Ishikawa (cell line): ENCODE results near the gene CPEB2.

ENCODE experiments used
- CEBPB ChIP-seq: IDR thresholded peaks from 2 replicates; pipeline ENCODE4 v1.6.1; 2012
- CREB1 ChIP-seq: IDR thresholded peaks from 2 replicates; pipeline ENCODE4 v1.6.1; 2012; ENCODE audit warnings: low read depth
- EGR1 ChIP-seq: IDR thresholded peaks from 2 replicates; pipeline ENCODE4 v1.6.1; 2012
- EP300 ChIP-seq: IDR thresholded peaks from 2 replicates; pipeline ENCODE4 v1.6.1; 2012; ENCODE audit warnings: borderline replicate concordance
- FOXM1 ChIP-seq: IDR thresholded peaks from 2 replicates; pipeline ENCODE4 v1.6.1; 2012; ENCODE audit warnings: low read depth, borderline replicate concordance
- NFIC ChIP-seq: IDR thresholded peaks from 2 replicates; pipeline ENCODE4 v1.6.1; 2012
- RAD21 ChIP-seq: IDR thresholded peaks from 2 replicates; pipeline ENCODE4 v1.6.1; 2012; ENCODE audit warnings: low read depth
- TAF1 ChIP-seq: IDR thresholded peaks from 2 replicates; pipeline ENCODE4 v1.6.1; 2012; ENCODE audit warnings: low read depth, mild to moderate bottlenecking
- TCF12 ChIP-seq: IDR thresholded peaks from 2 replicates; pipeline ENCODE4 v1.6.1; 2012; ENCODE audit warnings: low read depth
- TEAD4 ChIP-seq: IDR thresholded peaks from 2 replicates; pipeline ENCODE4 v1.6.1; 2012
- USF1 ChIP-seq: IDR thresholded peaks from 2 replicates; pipeline ENCODE4 v1.6.1; 2012
- YY1 ChIP-seq: IDR thresholded peaks from 2 replicates; pipeline ENCODE4 v1.6.1; 2012; ENCODE audit warnings: low read depth
- ZBTB7A ChIP-seq: IDR thresholded peaks from 2 replicates; pipeline ENCODE4 v1.6.1; 2012; ENCODE audit warnings: low read depth
- TF ChIP-seq, protein P1 (sequence below): IDR thresholded peaks from 2 replicates; pipeline ENCODE4 v1.6.1; 2012
- TF ChIP-seq, protein P2 (sequence below): IDR thresholded peaks from 2 replicates; pipeline ENCODE4 v1.6.1; 2012; ENCODE audit warnings: low read depth, mild to moderate bottlenecking

CPEB2 gene

GRCh38 chr4:14967982-14968381, 34.3 kb upstream of the CPEB2 start:
- TF ChIP-seq TAF1: no peak
- no peak for TF ChIP-seq CREB1
- no peak for TF ChIP-seq TCF12
- no peak for TF ChIP-seq EGR1
- TF ChIP-seq, protein P1, sequence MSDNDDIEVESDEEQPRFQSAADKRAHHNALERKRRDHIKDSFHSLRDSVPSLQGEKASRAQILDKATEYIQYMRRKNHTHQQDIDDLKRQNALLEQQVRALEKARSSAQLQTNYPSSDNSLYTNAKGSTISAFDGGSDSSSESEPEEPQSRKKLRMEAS: no peak
- no peak for TF ChIP-seq EP300
- no peak for TF ChIP-seq YY1
- TF ChIP-seq FOXM1: no peak
- no peak for TF ChIP-seq TEAD4
- TF ChIP-seq, protein P2, sequence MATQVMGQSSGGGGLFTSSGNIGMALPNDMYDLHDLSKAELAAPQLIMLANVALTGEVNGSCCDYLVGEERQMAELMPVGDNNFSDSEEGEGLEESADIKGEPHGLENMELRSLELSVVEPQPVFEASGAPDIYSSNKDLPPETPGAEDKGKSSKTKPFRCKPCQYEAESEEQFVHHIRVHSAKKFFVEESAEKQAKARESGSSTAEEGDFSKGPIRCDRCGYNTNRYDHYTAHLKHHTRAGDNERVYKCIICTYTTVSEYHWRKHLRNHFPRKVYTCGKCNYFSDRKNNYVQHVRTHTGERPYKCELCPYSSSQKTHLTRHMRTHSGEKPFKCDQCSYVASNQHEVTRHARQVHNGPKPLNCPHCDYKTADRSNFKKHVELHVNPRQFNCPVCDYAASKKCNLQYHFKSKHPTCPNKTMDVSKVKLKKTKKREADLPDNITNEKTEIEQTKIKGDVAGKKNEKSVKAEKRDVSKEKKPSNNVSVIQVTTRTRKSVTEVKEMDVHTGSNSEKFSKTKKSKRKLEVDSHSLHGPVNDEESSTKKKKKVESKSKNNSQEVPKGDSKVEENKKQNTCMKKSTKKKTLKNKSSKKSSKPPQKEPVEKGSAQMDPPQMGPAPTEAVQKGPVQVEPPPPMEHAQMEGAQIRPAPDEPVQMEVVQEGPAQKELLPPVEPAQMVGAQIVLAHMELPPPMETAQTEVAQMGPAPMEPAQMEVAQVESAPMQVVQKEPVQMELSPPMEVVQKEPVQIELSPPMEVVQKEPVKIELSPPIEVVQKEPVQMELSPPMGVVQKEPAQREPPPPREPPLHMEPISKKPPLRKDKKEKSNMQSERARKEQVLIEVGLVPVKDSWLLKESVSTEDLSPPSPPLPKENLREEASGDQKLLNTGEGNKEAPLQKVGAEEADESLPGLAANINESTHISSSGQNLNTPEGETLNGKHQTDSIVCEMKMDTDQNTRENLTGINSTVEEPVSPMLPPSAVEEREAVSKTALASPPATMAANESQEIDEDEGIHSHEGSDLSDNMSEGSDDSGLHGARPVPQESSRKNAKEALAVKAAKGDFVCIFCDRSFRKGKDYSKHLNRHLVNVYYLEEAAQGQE: no peak
- no peak for TF ChIP-seq RAD21
- TF ChIP-seq CEBPB: no peak
- no peak for TF ChIP-seq USF1
- TF ChIP-seq ZBTB7A: no peak
- TF ChIP-seq NFIC: no peak

DNA sequence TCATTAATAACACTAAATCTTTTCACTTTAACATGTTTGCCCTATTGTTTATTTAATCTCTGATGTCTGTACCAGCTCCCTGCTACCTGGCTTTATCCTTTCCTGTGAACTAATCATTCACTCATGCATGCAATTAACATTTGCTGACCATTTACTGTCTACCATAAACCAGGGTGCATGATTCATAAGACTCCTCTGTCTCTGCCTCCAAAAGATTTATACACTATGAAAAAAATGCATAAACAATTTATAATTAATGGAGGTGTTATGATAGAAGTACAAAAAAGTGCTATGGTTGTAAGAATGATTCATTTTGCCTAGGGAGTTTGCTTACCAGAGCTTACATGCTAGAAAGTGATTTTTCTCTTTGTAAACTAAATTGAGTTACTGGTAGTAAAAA, 24.5 kb upstream of the CPEB2 start:
- no peak for TF ChIP-seq CEBPB
- no peak for TF ChIP-seq NFIC
- TF ChIP-seq EGR1: no peak
- TF ChIP-seq TAF1: no peak
- TF ChIP-seq RAD21: no peak
- no peak for TF ChIP-seq ZBTB7A
- TF ChIP-seq EP300: no peak
- TF ChIP-seq, protein P1: no peak
- TF ChIP-seq FOXM1: no peak
- no peak for TF ChIP-seq YY1
- no peak for TF ChIP-seq CREB1
- TF ChIP-seq, protein P2: no peak
- no peak for TF ChIP-seq TEAD4
- TF ChIP-seq TCF12: no peak
- no peak for TF ChIP-seq USF1

- TF ChIP-seq EP300 (no peak), ZBTB7A (no peak), CEBPB (no peak)
Measured at GRCh38 chr4:14984448-14984847, 17.8 kb upstream of the CPEB2 start.

- TF ChIP-seq CEBPB (no peak), USF1 (no peak), TEAD4 (no peak), CREB1 (no peak), RAD21 (no peak), EGR1 (no peak), FOXM1 (no peak), YY1 (no peak), NFIC (no peak), TCF12 (no peak), ZBTB7A (no peak), TAF1 (no peak), EP300 (no peak)
- TF ChIP-seq, protein P1: no peak
- TF ChIP-seq, protein P2: no peak
Measured at GRCh38 chr4:14985161-14985560, 17.1 kb upstream of the CPEB2 start.
